Measurements from ENCODE around the gene CXCL16. TPM values are rescaled to one million over a fixed set of nuclear protein-coding genes. Genes with fewer than 3 reads are reported as not detected.

CXCL16 gene
- total and polyA plus RNA-seq, 2 of the 13 experiments (the other 11 are each of a cell fraction or from before 2014, with no cell fraction given) = 9.4 to 101 TPM

DNA sequence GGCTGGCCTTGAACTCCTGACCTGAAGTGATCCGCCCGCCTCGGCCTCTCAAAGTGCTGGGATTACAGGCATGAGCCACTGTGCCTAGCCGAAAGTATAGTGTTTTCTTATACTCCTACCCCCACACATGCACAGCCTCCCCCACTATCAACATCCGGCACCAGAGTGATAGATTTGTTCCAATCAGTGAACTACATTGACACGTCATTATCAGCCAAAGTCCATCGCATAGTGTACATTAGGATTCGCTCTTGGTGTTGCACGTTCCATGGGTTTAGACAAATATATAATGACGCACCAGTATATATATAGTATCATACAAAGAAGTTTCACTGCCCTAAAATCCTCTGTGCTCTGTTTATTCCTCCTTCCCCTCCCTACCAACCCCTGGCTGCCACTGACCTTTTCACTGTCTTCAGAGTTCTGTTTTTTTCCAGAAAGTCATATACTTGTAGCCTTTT is 20.1 kb upstream of the CXCL16 start (continued):
- TF ChIP-seq SNAPC2 (CRISPR knock-in tag; IDR thresholded peaks at IDR 0.05) (no peak), HIVEP1 (CRISPR knock-in tag; IDR thresholded peaks at IDR 0.05) (no peak), SRF (IDR thresholded peaks at IDR 0.05; ENCODE audit: low read depth, low read length) (no peak), ZNF563 (CRISPR knock-in tag; IDR thresholded peaks at IDR 0.05) (no peak), ZNF556 (CRISPR knock-in tag; IDR thresholded peaks at IDR 0.05; ENCODE audit: borderline replicate concordance) (peak; percentile 83; the same call in 1 of the 2 replicates), RAD51 (IDR thresholded peaks at IDR 0.05; ENCODE audit: borderline replicate concordance) (no peak), ZNF224 (CRISPR knock-in tag; IDR thresholded peaks at IDR 0.05) (no peak), ZNF329 (CRISPR knock-in tag; IDR thresholded peaks at IDR 0.05; ENCODE audit: low read depth) (no peak), ZFP37 (CRISPR knock-in tag; IDR thresholded peaks at IDR 0.05; ENCODE audit: borderline replicate concordance) (no peak), MTA1 (CRISPR knock-in tag; IDR thresholded peaks at IDR 0.05; ENCODE audit: borderline replicate concordance) (peak; percentile 54), MEF2D (CRISPR knock-in tag; IDR thresholded peaks at IDR 0.05) (peak; percentile 91), CC2D1A (CRISPR knock-in tag; IDR thresholded peaks at IDR 0.05) (no peak), SP140L (CRISPR knock-in tag; IDR thresholded peaks at IDR 0.05; ENCODE audit: borderline replicate concordance) (no peak), PPARG (CRISPR knock-in tag; conservative IDR thresholded peaks at IDR 0.05) (peak; percentile 44; the same call in 1 of the 2 replicates), HMGA1 (CRISPR knock-in tag; conservative IDR thresholded peaks at IDR 0.05) (no peak), KLF6 (CRISPR knock-in tag; IDR thresholded peaks at IDR 0.05) (no peak)
- TF ChIP-seq, protein P1, sequence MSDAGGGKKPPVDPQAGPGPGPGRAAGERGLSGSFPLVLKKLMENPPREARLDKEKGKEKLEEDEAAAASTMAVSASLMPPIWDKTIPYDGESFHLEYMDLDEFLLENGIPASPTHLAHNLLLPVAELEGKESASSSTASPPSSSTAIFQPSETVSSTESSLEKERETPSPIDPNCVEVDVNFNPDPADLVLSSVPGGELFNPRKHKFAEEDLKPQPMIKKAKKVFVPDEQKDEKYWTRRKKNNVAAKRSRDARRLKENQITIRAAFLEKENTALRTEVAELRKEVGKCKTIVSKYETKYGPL (CRISPR knock-in tag; IDR thresholded peaks at IDR 0.05) = no peak
- TF ChIP-seq, protein P2, sequence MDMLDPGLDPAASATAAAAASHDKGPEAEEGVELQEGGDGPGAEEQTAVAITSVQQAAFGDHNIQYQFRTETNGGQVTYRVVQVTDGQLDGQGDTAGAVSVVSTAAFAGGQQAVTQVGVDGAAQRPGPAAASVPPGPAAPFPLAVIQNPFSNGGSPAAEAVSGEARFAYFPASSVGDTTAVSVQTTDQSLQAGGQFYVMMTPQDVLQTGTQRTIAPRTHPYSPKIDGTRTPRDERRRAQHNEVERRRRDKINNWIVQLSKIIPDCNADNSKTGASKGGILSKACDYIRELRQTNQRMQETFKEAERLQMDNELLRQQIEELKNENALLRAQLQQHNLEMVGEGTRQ (IDR thresholded peaks at IDR 0.05; ENCODE audit: low read depth, low read length) = no peak
- TF ChIP-seq, protein P2 (CRISPR knock-in tag; IDR thresholded peaks at IDR 0.05; ENCODE audit: borderline replicate concordance) = no peak
- TF ChIP-seq, protein P3, sequence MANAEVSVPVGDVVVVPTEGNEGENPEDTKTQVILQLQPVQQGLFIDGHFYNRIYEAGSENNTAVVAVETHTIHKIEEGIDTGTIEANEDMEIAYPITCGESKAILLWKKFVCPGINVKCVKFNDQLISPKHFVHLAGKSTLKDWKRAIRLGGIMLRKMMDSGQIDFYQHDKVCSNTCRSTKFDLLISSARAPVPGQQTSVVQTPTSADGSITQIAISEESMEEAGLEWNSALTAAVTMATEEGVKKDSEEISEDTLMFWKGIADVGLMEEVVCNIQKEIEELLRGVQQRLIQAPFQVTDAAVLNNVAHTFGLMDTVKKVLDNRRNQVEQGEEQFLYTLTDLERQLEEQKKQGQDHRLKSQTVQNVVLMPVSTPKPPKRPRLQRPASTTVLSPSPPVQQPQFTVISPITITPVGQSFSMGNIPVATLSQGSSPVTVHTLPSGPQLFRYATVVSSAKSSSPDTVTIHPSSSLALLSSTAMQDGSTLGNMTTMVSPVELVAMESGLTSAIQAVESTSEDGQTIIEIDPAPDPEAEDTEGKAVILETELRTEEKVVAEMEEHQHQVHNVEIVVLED (CRISPR knock-in tag; IDR thresholded peaks at IDR 0.05; ENCODE audit: borderline replicate concordance) = peak; percentile 27; the same call in 1 of the 2 replicates
- TF ChIP-seq, protein P4, sequence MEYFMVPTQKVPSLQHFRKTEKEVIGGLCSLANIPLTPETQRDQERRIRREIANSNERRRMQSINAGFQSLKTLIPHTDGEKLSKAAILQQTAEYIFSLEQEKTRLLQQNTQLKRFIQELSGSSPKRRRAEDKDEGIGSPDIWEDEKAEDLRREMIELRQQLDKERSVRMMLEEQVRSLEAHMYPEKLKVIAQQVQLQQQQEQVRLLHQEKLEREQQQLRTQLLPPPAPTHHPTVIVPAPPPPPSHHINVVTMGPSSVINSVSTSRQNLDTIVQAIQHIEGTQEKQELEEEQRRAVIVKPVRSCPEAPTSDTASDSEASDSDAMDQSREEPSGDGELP (IDR thresholded peaks at IDR 0.05; ENCODE audit: borderline replicate concordance, low read depth) = peak; percentile 55; the same call in 1 of the 2 replicates
- TF ChIP-seq, protein P5, sequence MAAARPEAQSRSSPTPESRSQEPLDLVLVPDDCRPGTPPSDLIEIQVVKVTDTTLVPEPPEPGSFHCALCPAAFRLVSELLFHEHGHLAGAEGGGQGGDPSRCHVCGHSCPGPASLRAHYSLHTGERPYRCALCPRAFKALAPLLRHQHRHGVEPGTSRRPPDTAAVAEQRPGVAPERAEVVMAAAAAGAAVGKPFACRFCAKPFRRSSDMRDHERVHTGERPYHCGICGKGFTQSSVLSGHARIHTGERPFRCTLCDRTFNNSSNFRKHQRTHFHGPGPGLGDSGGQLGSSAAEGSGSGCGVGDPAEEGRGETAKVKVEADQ (CRISPR knock-in tag; IDR thresholded peaks at IDR 0.05; ENCODE audit: borderline replicate concordance) = no peak
- TF ChIP-seq, protein P6, sequence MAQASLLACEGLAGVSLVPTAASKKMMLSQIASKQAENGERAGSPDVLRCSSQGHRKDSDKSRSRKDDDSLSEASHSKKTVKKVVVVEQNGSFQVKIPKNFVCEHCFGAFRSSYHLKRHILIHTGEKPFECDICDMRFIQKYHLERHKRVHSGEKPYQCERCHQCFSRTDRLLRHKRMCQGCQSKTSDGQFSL (CRISPR knock-in tag; IDR thresholded peaks at IDR 0.05) = peak; percentile 85

Measured in HepG2 (cell line).